Adrenal gland (tissue), 5 donors: ENCODE data around the gene CD247.

Experiments used
- POLR2A ChIP-seq, 2 donors: fragments of 450-650 bp; IDR thresholded peaks; one replicate each; pipeline ENCODE4 v1.6.1; 2017; ENCODE audit warnings: antibody characterized with exemption in 2 of 2, mild to moderate bottlenecking in 2 of 2, moderate library complexity in 1 of 2
- TF ChIP-seq, protein P1 (sequence below), 6 experiments: fragments of 450-650 bp in 4 of 6; fragments of 200-600 bp in 2 of 6; sonication (generic) in 1 of 6; IDR thresholded peaks; 1 replicate in 5 of 6; 2 replicates in 1 of 6; pipeline versions ENCODE4 v1.5.1 to v1.8.0; 2016 to 2021; ENCODE audit warnings: antibody characterized with exemption in 6 of 6, mild to moderate bottlenecking in 2 of 6, moderate library complexity in 1 of 6
- donor health status: DM: no; HTN: no; CAD: no.

DNA sequence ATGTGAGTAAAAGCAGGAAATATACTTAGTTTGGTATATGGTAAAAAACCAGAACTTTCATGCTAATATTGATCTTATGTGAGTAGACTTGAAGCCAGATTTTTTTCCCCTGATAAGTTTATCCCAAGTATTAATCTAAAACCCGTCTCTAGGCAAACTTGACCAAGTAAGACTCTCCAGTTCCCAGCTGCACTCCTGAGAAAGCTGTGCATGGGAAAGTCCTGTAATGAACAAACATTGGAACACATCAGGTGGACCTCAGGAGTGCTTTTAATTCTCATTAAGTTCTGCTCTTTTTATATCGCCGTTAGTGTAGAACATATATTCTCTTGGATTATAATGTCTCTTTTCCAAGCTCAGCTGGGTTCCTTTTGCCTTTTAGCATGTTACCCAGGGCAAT is 105.0 kb downstream of the CD247 start:
- TF ChIP-seq, protein P1, sequence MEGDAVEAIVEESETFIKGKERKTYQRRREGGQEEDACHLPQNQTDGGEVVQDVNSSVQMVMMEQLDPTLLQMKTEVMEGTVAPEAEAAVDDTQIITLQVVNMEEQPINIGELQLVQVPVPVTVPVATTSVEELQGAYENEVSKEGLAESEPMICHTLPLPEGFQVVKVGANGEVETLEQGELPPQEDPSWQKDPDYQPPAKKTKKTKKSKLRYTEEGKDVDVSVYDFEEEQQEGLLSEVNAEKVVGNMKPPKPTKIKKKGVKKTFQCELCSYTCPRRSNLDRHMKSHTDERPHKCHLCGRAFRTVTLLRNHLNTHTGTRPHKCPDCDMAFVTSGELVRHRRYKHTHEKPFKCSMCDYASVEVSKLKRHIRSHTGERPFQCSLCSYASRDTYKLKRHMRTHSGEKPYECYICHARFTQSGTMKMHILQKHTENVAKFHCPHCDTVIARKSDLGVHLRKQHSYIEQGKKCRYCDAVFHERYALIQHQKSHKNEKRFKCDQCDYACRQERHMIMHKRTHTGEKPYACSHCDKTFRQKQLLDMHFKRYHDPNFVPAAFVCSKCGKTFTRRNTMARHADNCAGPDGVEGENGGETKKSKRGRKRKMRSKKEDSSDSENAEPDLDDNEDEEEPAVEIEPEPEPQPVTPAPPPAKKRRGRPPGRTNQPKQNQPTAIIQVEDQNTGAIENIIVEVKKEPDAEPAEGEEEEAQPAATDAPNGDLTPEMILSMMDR (IDR thresholded peaks at IDR 0.05) = no peak
- no peak for TF ChIP-seq POLR2A (IDR thresholded peaks at IDR 0.05)
